ENCODE results near the gene CFHR2.

DNA sequence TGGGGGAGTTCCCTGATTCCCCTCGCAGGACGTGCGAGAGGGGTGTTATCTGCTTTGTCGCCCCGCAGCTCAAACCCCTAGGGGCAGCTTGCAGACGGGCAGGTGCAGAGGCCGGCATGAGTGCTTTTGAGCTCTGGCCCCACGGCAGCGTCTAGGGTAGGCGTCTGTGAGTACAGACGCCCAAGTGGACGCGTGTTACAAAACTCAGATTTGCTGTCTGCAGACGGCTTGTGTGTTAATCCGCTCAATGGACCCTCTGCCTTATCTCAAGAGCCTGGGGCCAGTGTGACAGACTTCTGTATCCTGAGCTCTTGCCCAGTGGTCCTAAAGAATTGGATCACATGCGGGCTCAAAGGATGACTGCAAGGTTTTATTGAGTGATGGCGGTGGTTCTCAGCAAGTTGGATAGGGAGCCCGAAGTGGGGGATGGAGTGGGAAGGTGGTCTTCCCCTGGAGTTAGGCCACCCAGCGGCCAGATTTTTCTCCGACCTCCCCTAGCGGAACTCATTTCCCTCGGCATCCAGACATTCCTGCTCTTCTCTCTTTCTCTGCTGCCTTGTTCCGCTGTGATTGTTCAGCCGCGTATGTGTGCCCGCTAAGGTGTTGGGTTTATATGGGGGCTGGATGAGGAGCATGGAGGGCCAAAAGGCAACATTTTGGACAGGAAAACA lies 46.2 kb upstream of the CFHR2 start:
- TF ChIP-seq EZH2 (IDR thresholded peaks at IDR 0.05; ENCODE audit: insufficient read depth, poor library complexity, severe bottlenecking): no peak
- TF ChIP-seq EZH2phosphoT487 (IDR thresholded peaks at IDR 0.05; ENCODE audit: insufficient read depth, low read depth): no peak
